Mucosa of descending colon (tissue), 3 donors: ENCODE measurements around the gene SYNPR. TPM values are rescaled to one million over a fixed set of nuclear protein-coding genes. Genes with fewer than 3 reads are reported as not detected.
A peak's percentile ranks its signal among the peaks of the same experiment; 100 is the strongest.

Source experiments
- ATAC-seq: fragments of 200-7000 bp; cut with Tn5 transposase; one replicate; pipeline ENCODE4 v1.9.1; 2020; ENCODE audit warnings: mild to moderate bottlenecking, moderate library complexity
- DNase-seq, 3 donors: peaks; one replicate each; pipeline ENCODE4 v3.0.0-alpha.2; 2020
- H3K36me3 ChIP-seq: fragments of 200-600 bp; one replicate; pipeline ENCODE4 v1.8.0; 2021; ENCODE audit warnings: low read depth, mild to moderate bottlenecking
- H3K4me1 ChIP-seq: fragments of 200-600 bp; one replicate; pipeline ENCODE4 v1.8.0; 2021; ENCODE audit warnings: low read depth, mild to moderate bottlenecking
- H3K4me3 ChIP-seq: fragments of 200-600 bp; one replicate; pipeline ENCODE4 v1.8.0; 2021; ENCODE audit warnings: mild to moderate bottlenecking
- H3K9me3 ChIP-seq: fragments of 200-600 bp; one replicate; pipeline ENCODE4 v1.8.0; 2021; ENCODE audit warnings: mild to moderate bottlenecking
- CTCF ChIP-seq: fragments of 200-600 bp; IDR thresholded peaks from one replicate; pipeline ENCODE4 v1.8.0; 2022; ENCODE audit warnings: antibody characterized with exemption, mild to moderate bottlenecking
- intact Hi-C, 2 donors: fragments of 100-400 bp; cut with DNase I in 1 of 2; cut with micrococcal nuclease in 1 of 2; formaldehyde crosslinking; loops; one replicate each; pipeline versions ENCODE4 v1.11.0 to v1.11.1; 2022; cut with DNase I, micrococcal nuclease
- total RNA-seq, 3 donors: library from RNA; stranded (reverse); fragmentation: NEBNext Ultra II Directional in 2 of 3; extraction: Animal tissue kit (Norgen Biotek cat#: 25700) in 2 of 3; gene quantifications; one replicate each; pipeline versions ENCODE4 v1.2.1 to v1.2.4, GENCODE V29; 2021 to 2023
- donor health status: DM: no; HTN: no; CAD: no; lungs with moderate emphysema.
- donor health status: DM: no; HTN: no; CAD: no.
- donor health status: DM: no; HTN: yes; CAD: no.

The SYNPR gene
- total RNA-seq, 3 donors from 2014 or later, result not detected

GRCh38 chr3:63538919-63539318 is 260.8 kb downstream of the SYNPR start:
- TF ChIP-seq CTCF, result no peak
- intact Hi-C loops, result no loop called here
- H3K36me3 ChIP-seq, result no peaks in the 10 kb centered on the region
- no peaks in the 10 kb centered on the region for H3K4me1 ChIP-seq
- H3K4me3 ChIP-seq, result no peak overlapping the region
- DNase-seq (no peak), ATAC-seq (peak; percentile 35)
- no peaks in the 10 kb centered on the region for H3K9me3 ChIP-seq

- TF ChIP-seq CTCF, result no peak
- no peak for ATAC-seq
- H3K4me1 ChIP-seq, result no peaks in the 10 kb centered on the region
- H3K4me3 ChIP-seq, result no peak overlapping the region
- intact Hi-C loops, result no loop called here
- no peak for DNase-seq
- no peaks in the 10 kb centered on the region for H3K36me3 ChIP-seq
- no peaks in the 10 kb centered on the region for H3K9me3 ChIP-seq
Observed at GRCh38 chr3:63555767-63556166, 277.7 kb downstream of the SYNPR start.

- no peak for TF ChIP-seq CTCF
- no peak for DNase-seq
- Histone ChIP-seq H3K36me3 (no peaks in the 10 kb centered on the region), H3K9me3 (no peaks in the 10 kb centered on the region), H3K4me1 (no peaks in the 10 kb centered on the region), H3K4me3 (no peak overlapping the region)
- intact Hi-C loops, result no loop called here
- ATAC-seq, result no peak
Observed at GRCh38 chr3:63556401-63556800, 278.3 kb downstream of the SYNPR start.

GRCh38 chr3:63557912-63558311 is 279.8 kb downstream of the SYNPR start:
- ATAC-seq (no peak), DNase-seq (no peak)
- Histone ChIP-seq H3K36me3 (no peaks in the 10 kb centered on the region), H3K9me3 (no peaks in the 10 kb centered on the region), H3K4me3 (no peak overlapping the region), H3K4me1 (no peaks in the 10 kb centered on the region)
- TF ChIP-seq CTCF, result no peak
- intact Hi-C loops, result no loop called here

- no peak for DNase-seq
- Histone ChIP-seq H3K4me3 (no peak overlapping the region), H3K9me3 (no peaks in the 10 kb centered on the region), H3K4me1 (no peaks in the 10 kb centered on the region), H3K36me3 (no peaks in the 10 kb centered on the region)
- intact Hi-C loops, result no loop called here
- no peak for TF ChIP-seq CTCF
- peak; percentile 88 for ATAC-seq
Observed at GRCh38 chr3:63559884-63560283, 281.8 kb downstream of the SYNPR start.

- H3K36me3 ChIP-seq, result no peaks in the 10 kb centered on the region
- ATAC-seq (no peak), DNase-seq (no peak)
- no peak overlapping the region for H3K4me3 ChIP-seq
- intact Hi-C loops, result no loop called here
- TF ChIP-seq CTCF, result no peak
- no peaks in the 10 kb centered on the region for H3K4me1 ChIP-seq
- no peaks in the 10 kb centered on the region for H3K9me3 ChIP-seq
Observed at GRCh38 chr3:63561879-63562278, 283.8 kb downstream of the SYNPR start.
